Measurements from ENCODE around the gene SDK1.

SDK1 gene

DNA sequence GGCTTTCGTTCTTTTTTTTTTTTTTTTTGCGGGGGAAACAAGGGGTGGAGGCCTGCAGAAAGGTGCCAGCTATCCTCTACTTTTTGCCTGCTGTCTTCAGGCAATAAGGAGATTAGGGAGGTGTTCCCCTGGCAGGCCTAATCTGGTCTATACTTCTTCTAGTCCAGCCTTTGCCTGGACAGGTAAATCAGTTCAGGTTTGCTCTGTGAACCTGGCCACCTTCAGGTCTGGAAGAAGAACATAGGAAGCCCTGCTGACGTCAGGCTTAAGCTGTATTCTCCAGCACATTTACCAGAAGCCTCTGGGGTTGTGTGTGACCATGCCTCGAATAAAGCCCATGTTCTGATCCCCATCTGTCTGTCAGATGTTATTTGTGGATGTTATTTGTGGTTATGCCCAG, 115.4 kb downstream of the SDK1 start:
- no peak for DNase-seq

DNA sequence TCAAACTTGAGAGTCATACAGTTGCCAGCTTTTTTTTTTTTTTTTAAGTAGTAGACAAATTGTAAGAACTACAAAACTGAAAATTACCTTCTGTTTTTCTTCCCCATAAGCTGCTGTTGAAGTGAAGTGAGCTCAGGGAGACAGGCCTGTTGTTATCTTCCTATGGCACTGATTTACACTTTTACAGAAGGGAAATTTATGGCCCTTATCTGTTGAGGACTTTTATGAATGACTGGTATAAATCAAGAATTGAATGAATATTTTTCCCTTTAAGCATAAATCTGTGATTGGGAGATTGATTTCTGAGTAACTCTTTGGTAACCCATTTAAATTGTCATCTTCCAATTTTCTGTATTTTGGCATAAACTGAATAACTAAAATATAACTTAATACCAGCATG, 124.0 kb downstream of the SDK1 start:
- no peak for DNase-seq

DNA sequence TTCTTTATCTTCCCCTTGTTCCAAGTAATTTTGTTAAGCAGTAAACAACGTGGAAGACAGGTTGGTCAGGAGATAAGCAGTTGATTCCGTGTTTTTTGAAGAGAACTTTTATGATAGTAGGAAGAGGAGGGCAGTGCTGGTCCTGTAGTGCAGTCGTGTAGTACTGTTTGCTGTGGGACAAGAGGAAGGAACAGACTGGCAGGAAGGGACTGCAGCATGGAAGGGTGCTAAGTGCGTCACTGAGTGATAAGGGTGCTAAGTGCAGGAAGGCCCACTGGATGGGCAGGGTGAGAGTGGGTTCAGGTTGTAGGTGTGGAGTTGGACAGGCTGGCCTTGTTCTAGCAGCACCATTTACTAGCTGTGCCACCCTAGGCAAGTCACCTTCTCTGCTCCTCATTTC, 125.0 kb downstream of the SDK1 start:
- DNase-seq, result no peak

DNA sequence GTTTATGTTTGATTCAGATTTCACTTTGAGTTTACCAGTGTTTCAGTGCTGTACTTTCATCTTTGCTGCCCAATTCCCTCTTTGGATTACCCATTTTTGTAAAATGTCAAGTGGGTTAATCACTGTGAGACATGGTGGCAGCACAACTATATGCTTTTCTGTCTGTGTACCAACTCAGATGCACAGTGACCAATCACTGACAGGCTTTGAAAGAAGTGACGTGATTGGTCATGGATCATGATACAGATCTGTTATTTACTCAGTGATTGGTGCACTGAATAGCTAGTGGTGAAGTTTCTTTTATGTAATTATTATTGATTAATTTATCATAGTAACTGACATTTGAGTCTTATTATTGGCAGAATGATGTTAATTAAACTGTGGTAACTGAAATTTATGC, 126.9 kb downstream of the SDK1 start:
- DNase-seq, result no peak

DNA sequence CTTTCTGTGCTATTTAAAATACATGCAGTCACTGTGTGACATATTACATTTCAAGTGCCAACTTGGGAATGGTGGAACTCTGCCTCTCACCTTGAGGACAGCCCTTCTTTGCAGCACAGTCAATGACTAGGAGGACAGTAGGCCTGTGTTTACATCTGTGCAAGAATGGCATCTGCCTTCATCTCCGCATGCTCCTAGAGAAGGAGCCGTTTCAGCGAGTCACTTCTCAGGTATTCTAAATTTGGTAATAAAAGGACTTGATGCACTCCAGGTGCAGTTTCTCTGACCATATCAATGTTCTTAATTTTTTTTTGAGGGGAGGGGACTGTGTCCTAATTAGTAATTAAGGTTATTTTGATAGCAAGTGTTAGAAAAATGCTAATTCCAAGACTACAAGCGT, 128.9 kb downstream of the SDK1 start:
- no peak for DNase-seq

DNA sequence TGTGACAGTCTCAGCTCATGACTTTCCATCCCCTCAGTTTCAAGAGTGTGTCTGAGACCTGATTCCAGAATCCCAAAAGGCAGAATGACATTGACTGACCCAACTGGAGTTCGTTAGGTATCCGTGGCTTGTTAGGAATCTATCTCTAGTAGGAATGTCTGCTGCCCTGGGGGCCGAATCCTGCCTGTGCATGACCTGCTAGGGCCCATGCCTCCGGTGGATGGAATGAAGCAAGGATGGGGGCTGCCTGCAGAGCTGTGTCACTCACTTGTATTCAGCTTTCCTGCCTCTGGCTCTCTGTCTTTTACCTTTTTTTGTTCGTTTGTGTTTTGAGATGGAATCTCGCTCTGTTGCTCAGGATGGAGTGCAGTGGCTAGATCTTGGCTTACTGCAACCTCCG, 129.5 kb downstream of the SDK1 start:
- DNase-seq, result no peak

DNA sequence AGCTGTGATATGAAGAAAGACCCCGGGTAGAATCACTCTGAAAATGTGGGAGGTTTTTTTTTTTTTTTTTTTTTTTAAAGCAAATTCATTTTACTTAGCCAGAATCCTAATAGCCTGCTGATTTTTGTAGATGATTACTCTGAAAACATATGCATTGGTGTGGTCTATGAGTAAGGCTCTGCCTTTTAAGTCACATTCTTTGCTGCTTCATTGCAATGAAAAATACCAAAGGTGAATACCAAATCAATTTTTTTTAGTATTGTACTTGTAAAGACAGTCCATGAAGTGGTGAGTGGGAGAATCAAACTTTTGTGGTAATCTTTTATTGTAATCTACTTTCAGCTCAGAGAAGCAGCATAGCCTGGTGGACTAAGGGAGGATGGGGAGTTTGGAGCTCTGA, 130.3 kb downstream of the SDK1 start:
- DNase-seq, result no peak

DNA sequence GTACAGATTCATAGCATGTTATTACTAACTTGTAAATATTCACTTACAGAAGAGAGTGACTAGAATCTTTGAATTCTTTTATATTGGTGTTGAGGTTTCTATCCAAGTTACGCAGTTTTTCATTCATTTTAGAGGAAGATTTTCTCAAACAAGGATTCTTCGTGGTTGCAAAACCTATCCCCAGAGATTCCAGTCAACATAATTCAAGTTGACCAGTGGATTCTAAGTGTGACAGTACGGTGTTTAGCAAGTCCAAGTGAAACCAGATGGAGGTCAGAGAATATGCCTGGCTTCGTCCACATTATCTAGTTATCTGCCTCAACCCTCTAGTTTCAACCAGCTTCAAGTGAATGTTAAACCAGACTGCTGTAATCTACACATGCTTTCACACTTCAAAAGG, 131.9 kb downstream of the SDK1 start:
- DNase-seq, result no peak

DNA sequence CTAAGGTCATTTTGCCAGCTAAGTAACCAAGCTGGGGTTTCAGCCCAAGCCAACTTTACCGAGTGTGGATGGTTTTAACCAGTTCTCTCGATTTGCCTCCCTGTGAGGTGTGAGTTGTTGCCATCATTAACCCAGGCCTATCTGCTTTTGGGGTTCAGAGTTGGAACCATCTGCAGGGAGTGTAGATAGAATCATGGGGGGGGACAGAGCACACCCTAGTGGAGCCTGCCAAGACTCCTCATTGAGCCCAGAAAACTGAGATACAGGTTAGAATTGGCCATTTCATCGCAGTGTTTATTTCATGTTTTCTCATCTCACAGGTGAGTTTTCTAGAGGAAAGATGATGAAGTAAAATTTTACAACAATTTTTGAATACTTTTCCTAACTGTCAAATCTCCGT, 133.6 kb downstream of the SDK1 start:
- no peak for DNase-seq

DNA sequence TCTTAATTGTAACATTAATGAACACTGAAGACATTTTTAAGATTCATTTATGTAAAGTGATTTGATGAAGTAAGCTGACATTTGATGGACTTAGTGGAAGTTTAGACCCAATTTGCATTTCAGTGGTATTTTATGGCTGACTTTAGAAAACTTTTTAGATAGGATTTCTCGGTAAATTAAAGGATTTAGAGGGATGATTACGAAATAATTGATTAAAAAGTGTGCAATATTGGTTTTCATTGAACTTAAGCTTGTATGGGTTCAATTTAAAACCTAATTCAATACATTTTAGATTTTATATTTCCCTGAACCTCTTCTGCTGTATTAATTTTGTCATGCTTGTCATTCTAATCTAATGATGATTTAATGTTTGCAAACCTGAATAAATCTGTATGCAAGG, 135.1 kb downstream of the SDK1 start:
- DNase-seq, result no peak

DNA sequence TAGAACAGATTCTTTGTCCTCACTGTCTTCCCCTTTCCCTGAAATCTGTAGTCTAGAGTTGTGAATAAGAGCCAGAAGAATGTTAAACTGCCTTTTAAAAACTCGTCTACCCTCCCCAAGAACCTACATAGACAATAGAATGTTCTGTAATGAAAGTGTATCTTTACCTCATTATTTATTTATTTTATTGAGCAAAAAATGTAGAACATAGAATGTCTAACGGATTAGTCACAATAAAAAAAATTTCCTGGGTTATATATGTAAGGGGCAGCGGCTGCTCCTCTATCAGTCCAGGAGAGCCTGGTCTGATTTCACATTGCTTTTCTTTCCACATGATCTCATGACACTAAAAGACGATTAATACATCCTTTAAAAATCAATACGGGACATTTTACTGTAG, 135.7 kb downstream of the SDK1 start:
- DNase-seq, result no peak

DNA sequence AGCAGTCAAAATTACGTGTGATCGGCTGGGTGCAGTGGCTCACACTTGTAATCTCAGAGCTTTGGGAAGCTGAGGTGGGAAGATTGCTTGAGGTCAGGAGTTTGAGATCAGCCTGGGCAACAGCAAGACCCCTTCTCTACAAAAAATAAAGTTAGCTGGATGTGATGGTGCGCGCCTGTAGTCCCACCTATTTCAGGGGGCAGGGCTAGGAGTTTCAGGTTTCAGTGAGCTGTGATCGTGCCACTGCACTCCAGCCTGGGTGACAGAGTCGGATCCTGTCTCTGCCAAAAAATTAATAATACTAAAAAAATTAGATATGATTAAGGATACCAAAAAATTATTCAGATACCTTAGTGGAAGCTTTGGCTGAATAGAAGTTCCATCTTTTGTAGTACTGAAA, 136.4 kb downstream of the SDK1 start:
- DNase-seq, result no peak

DNA sequence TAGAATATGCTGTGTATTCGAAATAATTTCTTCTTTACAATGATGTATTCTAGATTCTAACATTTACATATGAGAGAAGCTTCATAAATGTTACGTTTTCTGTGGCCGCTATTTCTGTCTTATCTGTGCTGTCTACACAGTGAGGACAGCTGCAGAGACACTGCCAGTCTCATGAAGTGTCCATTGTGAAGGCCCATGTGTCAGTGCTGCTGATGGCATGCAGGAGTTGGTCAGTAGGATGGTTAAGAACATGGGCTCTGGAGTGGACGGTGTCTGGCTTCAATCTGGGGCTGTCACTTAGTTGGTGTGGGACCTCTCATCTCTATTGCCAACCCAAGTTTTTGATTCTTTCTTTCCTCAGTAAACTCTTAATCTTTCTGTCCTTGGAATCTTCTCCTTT, 137.3 kb downstream of the SDK1 start:
- DNase-seq, result no peak

DNA sequence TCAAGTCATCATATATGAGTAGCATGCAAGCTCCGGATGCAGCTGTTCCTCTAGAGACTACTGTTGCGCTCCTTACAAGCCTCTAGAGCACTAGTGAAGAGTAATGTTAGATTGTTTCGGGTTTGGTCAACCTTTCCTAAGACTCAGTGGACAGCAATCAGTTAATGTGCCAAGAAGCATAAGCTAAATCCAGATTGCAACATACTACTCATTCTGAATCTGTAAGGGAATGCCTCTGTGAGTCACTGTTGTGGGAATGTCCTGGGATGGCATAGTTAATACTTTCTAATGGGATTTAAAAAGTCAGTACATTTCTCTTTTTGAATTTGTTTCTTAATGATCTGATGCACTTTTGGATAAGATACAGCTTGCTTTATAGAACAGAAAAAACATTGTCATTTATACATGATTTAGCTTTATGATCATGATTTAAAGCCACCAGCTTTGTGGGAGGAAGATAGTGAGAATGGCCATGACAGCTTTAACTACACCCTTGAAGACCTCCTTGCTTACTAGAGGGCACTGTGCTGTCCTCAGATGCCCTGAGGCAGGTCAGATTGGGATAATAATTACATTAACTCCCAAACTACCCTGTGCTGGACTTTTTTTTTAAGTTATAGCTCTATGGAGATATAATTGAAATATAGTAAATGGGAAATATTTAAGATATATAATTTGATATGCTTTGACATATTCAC, 138.4 kb downstream of the SDK1 start:
- DNase-seq, result no peak

DNA sequence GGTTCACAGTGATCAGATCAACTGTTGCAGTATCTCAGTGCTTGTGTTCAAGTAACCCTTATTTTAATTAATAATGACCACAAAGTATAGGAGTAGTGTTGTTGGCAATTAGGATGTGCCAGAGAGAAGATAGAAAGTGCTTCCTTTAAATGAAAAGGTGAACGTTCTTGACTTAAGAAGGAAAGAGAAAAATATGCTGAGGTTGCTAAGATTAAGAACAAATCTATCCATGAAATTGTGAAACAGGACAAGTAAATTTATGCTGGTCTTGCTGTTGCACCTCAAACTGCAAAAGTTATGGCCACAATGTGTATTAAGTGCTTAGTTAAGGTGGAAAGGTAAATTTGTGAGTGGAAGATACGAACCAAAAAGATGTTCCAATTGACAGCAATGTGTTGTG, 139.5 kb downstream of the SDK1 start:
- DNase-seq, result no peak

DNA sequence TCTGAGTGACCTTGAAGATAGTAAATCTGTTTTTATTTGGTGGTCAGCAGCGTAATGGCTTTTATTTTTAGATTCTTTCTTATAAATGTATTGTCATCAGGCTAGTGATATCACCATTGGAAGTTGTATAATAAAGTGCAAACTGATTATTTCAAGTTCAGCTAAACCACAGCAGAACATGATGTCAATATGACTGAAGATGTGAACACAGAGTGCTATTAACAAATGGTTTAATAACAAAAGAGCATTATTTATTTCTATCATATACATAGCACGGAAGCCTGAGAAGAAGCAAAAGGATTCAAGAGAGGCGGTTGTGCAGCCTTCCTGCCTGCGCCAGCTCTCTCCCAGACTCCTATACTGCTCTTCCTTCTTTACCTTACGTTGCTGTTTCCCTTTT, 142.7 kb downstream of the SDK1 start:
- no peak for DNase-seq

DNA sequence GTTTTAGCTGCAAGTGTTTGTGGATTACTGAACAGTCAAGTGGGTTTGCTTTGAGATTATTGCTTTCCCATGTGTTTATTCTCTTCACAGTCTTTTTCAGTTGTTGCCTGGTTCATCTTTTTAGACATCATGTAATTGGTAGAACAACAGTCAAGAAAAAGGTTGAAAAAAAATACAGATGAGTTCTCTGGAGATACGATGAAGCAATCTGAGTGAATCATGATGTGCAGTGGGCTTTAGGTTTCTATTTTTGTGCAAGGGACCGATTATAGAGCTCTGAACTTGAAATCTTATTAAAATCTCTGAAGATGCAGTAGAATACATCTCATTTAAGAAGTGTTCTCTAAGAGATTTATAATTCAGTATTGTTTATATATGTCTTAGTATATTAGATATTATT, 145.7 kb downstream of the SDK1 start:
- no peak for DNase-seq

DNA sequence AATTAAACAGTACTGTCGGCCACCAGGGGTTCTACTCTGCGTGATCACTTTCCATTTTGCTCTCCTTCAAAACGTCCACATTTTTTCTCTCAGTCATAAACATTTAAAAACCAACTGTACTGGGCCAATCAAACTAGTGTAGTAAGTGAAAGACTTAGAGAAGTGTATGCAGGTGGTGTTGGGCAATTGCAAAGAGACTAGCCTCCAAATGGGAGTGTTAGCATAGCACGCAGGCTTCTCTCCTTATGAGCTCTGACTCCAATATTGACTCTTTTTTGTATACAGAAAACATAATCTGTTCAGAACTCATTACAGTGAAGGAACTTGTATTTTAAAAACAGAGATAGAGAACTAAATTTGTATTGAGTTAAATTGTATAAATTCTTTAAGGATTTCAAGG, 150.6 kb downstream of the SDK1 start:
- no peak for DNase-seq

DNA sequence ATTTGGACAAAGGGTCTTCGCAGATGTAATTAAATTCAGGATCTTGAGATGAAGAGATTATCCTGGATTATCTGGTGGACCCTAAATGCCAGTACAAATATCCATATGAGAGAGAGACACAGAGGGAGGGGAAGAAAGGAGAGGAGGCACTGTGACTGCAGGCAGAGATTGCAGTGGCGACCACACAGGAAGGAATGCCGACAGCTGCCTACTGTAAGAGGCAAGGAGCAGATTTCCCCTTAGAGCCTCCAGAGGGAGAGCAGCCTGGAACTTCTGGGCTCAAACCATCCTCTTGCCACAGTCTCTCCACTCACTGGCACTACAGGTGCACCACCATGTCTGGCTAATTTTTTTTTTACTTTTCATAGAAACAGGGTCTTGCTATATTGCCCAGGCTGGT, 152.3 kb downstream of the SDK1 start:
- DNase-seq, result no peak

DNA sequence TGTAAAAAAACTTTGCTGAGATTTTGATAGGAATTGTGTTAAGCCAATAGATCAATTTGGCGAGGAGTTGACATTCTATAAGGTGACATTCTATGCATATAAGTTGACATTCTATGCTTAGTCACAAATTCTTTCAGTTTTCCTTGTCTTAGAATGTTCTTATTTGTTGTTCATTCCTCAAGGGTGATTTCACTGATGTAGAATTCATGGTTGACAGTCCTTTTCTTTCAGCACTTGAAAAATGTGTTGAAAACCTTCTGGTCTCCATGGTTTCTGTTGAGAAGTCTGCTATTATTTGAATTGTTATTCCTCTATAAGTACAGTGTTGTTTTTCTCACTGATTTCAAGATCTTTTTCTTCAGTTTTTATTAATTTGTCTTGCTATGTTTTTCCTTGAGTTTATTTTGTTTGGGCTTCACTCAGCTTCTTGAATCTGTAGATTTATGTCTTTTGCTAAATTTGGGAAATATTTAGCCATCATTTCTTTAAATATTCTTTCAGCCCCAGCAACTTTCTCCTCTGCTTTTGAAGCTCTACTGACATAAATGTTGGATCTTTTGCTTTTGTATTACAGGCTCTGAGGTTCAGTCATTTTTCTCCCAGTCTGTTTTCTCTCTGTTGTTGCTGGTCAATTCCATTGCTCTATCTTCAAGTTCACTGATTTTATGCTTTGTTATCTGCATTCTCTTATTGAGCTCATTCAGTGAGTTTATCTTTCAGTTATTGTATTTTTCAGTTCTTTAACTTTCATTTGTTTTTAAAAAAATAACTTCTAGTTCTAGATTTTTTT, 154.9 kb downstream of the SDK1 start:
- no peak for DNase-seq

DNA sequence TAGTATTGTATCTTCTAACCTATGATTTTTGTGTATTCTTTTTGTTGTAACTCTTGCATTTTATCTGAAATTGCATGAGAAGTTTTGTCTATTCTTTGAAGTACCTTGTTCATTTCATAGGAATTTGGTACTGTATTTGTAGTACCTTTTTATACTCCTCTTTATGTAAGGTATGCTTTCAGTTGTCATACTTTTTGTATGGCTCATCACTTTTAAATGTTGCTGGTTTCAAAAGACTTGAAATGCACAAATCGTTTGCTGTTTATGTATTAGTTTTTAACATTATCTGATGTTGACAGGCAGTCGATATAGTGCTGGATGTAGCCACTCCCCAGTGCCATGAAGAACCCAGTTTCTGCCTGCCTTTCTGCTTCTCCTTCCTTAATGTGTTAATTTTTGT, 158.1 kb downstream of the SDK1 start:
- no peak for DNase-seq

DNA sequence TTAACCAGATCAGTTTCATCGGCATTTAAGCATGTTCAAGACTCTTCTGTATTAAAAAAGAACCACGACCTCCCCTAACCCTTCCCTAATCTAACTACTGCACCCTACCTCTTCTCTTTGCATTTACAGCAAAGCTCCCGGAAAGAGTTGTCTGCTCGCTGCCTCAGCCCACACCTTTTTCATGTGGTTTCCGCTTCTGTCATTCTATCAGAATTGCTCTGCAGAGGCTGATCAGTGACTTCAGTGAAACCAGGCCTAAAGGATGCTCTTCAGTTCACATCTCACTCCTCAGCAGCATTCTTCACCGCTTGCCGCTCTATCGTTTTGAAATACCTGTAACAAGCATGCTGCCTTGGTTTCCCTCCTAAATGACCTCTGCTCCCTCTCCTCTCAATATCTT, 160.9 kb downstream of the SDK1 start:
- DNase-seq, result no peak

DNA sequence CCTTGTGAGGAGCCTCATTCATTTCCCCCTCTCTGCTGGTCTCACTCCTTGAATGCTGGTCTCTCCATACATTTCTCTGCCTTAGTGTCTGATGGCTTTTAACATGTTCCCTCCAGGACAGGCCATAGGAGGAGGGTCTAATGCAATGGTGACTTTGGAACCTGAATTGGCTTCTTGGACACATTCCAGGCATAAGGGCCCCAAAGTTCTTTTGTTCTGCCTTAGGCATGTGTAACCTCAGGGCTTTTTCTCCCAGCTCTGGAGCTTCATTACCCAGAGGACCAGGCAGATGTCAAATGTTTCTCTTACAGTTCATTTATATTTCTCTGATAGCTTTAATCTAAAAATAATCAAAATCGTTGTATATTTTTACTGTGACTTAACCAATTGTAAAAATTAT, 162.6 kb downstream of the SDK1 start:
- no peak for DNase-seq

DNA sequence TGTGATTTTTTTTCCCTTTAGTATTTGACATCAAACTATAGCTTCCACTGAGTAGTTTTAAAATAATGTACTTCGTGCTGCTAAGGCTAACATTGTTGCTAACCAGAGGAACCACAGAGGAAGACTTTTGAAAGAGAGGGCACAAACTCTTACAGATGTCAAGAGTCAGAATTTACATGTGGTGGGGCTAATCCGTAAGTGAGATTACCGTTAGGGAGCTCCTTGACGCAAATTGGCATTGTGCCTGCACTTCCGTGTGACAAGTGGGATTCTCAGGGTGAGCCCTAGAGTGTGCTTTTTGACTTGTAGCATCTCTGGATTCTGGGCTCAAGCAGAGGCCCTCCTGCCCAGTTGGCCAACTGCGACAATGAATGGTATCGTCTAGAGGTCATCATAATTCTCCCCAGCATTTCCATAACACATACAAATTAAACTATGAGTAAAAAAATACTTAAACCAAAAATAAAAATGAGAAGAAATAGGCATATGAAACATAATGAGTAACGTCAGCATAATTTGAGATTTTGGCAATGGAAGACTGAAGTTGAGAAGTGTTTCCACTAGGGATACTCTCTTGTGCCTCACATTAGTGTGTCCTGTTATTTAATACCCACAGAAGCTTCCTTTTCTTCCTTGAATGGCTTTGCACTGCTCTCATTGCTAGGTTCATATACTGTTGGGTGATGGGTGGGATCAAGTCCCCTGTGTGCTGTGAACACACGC, 164.0 kb downstream of the SDK1 start:
- DNase-seq, result no peak
